Thyroid gland (tissue), 4 donors: Measurements from ENCODE around the gene ZNF862.

Experiments
- CTCF ChIP-seq, 6 experiments: fragments of 200-600 bp in 3 of 6; fragments of 450-650 bp in 3 of 6; sonication (generic) in 3 of 6; IDR thresholded peaks; one replicate each; pipeline ENCODE4 v1.5.1; 2016 to 2019; ENCODE audit warnings: antibody characterized with exemption in 6 of 6, mild to moderate bottlenecking in 2 of 6, inconsistent platforms in 1 of 6, moderate library complexity in 1 of 6
- POLR2A ChIP-seq, 2 donors: fragments of 450-650 bp; IDR thresholded peaks; one replicate each; pipeline ENCODE4 v1.6.1; 2017; ENCODE audit warnings: antibody characterized with exemption in 2 of 2, mild to moderate bottlenecking in 2 of 2, moderate library complexity in 1 of 2

DNA sequence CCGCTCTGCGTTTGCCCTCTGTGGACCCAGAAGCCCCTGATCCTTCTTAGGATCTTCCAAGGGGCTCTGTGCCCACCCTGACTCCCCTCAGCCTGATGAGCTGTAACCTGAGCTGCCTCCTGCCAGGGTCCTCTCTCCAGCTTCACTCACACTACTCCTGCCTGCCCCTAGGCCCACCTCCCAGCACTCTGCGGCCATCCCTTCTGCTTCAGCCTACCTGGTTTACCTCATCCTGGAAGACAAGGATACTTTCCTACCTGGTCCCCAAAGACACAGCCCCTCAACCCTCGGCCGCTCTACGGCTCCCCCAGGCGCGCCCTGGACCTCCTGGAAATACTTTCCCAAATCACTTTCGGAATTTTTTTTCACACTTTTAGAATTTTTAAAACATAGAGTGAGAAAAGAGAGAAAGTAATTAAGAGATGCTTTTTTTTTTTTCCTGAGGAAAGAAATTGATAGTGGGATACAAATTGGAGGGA, 6.4 kb upstream of the ZNF862 start:
- TF ChIP-seq POLR2A (IDR thresholded peaks at IDR 0.05) = no peak
- TF ChIP-seq CTCF (IDR thresholded peaks at IDR 0.05) = no peak
